Gastrocnemius medialis (tissue), 4 donors: ENCODE measurements around the gene TNRC18.

Experiments used
- CTCF ChIP-seq, 5 experiments: fragments of 450-650 bp in 3 of 5; fragments of 200-600 bp in 2 of 5; sonication (generic) in 2 of 5; IDR thresholded peaks in 4 of 5; conservative IDR thresholded peaks in 1 of 5; 1 replicate in 4 of 5; 2 replicates in 1 of 5; pipeline ENCODE4 v1.5.1; 2016 to 2019; ENCODE audit warnings: antibody characterized with exemption in 5 of 5, mild to moderate bottlenecking in 3 of 5, moderate library complexity in 3 of 5
- POLR2A ChIP-seq, 2 donors: fragments of 450-650 bp; IDR thresholded peaks; one replicate each; pipeline ENCODE4 v1.6.1; 2017; ENCODE audit warnings: antibody characterized with exemption in 2 of 2, mild to moderate bottlenecking in 2 of 2, moderate library complexity in 2 of 2

- TF ChIP-seq POLR2A (IDR thresholded peaks at IDR 0.05) (no peak), CTCF (IDR thresholded peaks at IDR 0.05 in 4 of 5, conservative IDR thresholded peaks at IDR 0.05 in 1 of 5) (no peak)
Measured at GRCh38 chr7:5283421-5284303, 140.0 kb downstream of the TNRC18 start.
